Stimulated activated naive CD8-positive, alpha-beta T cell treated with anti-CD3 and anti-CD28 coated beads, Interleukin-15, Interleukin-2, amounts not matched to agents 100 ng/mL and 50 ng/mL, for 24 hours (primary cell): Measurements from ENCODE around the gene TRMT1.

ENCODE experiments used
- H3K27ac Mint-ChIP-seq: one replicate; pipeline ENCODE4 v1.8.0; 2021; ENCODE audit warnings: mild to moderate bottlenecking, mixed read lengths
- H3K27me3 Mint-ChIP-seq: one replicate; pipeline ENCODE4 v1.8.0; 2021; ENCODE audit warnings: mixed read lengths
- H3K36me3 Mint-ChIP-seq: one replicate; pipeline ENCODE4 v1.8.0; 2021; ENCODE audit warnings: low read depth, mixed read lengths
- H3K4me1 Mint-ChIP-seq: one replicate; pipeline ENCODE4 v1.8.0; 2021; ENCODE audit warnings: low read depth, mixed read lengths
- H3K4me3 Mint-ChIP-seq: one replicate; pipeline ENCODE4 v1.8.0; 2021; ENCODE audit warnings: mild to moderate bottlenecking, mixed read lengths
- H3K9me3 Mint-ChIP-seq: one replicate; pipeline ENCODE4 v1.8.0; 2021; ENCODE audit warnings: mixed read lengths

Gene TRMT1

DNA sequence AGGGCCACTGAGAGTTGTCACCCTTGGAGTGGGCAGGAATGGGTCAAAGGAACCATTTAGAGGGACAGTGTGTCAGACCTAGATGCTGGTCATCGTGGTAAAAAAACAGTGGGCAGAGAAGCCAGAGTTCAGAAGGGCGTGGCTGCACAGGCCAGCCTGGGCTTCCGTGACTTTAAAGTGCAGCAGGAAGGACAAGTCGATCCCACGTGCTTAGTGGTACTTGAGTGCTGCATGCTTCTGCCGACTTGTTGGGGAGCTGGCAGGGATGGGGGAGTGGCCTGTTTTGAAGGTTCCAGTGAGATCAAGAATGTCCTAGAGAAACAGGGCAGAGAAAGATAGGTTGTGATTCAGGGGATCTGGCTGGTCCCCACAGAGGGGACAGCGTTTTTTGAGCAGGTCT lies 30.9 kb downstream of the TRMT1 start:
- Mint-ChIP-seq H3K27ac (no peak overlapping the region), H3K9me3 (no peaks in the 10 kb centered on the region), H3K4me3 (no peak overlapping the region), H3K27me3 (no peaks in the 10 kb centered on the region), H3K36me3 (no peaks in the 10 kb centered on the region), H3K4me1 (no peaks in the 10 kb centered on the region)

DNA sequence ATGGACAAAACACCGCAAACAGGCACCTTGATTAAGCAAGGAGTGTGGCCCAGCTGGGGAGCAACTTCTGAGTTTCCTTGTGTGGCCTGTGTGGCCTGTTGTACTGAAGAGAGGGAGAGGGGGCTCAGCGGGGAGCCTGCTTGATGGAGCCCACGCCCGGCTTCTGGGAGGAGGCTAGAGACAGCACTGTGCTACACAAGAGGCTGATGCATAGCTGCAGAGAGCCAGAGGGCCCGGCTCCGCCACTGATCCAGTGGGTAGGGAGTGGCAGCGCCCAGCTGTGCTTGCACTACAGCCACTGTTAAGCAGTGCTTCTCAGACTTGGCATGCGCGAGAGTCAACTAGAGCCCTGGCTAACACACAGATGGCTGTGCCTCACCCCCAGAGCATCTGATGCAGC lies 32.9 kb downstream of the TRMT1 start:
- Mint-ChIP-seq H3K27me3 (no peaks in the 10 kb centered on the region), H3K9me3 (no peaks in the 10 kb centered on the region), H3K4me1 (no peaks in the 10 kb centered on the region), H3K36me3 (no peaks in the 10 kb centered on the region), H3K4me3 (no peak overlapping the region), H3K27ac (no peak overlapping the region)

DNA sequence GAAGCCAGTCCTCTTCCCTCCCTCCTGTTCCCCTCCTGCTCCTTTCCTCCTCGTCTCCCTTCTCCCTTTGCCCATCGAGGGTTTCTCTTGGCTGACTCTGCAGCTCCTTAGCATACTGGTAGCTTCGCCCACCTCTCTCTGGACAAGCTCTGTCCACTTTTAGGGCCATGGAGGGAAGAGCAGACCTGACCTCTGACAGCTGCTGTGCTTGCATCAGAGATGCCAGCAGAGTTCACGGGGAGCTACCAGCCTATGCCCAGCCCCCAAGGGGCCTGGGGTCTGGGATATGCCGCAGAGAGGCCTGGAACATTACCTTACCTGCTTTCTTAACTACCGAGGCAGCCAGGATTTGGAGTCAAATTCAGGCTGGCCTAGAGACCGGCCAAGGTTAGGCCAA lies 33.5 kb downstream of the TRMT1 start:
- Mint-ChIP-seq H3K4me3 (no peak overlapping the region), H3K9me3 (no peaks in the 10 kb centered on the region), H3K36me3 (no peaks in the 10 kb centered on the region), H3K27me3 (no peaks in the 10 kb centered on the region), H3K4me1 (no peaks in the 10 kb centered on the region), H3K27ac (no peak overlapping the region)

DNA sequence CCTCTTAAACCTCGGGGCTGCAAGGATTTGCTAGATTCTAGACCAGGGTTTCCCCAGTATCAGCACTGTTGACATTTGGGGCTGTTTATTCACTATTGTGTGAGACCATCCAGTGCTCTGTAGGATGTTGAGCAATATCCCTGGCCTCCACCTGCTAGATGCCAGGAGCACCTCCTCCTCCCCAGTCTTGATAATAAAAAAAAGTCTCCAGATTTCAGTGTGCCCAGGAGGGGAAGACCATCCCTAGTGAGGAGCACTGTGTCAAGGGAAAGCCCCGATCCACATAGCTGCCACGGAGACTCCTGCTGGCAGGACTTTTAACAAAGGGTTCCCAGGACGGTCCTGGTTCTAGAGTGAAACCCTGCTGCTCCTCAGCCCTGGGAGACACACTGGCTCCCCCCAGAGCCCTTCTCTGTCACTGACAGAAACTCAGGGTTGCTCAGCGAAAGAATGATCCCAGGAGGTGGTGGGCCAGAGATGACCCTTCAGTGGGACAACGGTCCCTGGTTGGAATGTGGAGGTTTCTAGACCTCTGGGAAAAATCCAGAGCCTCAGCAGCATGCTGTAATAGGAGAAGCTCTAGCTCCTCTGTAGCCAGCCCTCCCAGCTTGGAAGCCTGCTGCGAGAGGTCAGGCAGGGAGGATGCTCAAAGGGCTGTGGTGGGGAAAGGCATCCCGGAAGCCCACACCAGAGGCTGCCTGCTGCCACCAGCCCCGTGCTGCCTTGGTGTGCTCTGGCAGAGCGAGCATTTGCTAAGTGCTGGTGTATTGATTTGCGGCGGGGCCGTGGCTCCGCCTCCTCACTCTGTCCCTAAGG lies 34.1 kb downstream of the TRMT1 start:
- Mint-ChIP-seq H3K4me3 (no peak overlapping the region), H3K9me3 (no peaks in the 10 kb centered on the region), H3K36me3 (no peaks in the 10 kb centered on the region), H3K4me1 (no peaks in the 10 kb centered on the region), H3K27me3 (no peaks in the 10 kb centered on the region), H3K27ac (no peak overlapping the region)

DNA sequence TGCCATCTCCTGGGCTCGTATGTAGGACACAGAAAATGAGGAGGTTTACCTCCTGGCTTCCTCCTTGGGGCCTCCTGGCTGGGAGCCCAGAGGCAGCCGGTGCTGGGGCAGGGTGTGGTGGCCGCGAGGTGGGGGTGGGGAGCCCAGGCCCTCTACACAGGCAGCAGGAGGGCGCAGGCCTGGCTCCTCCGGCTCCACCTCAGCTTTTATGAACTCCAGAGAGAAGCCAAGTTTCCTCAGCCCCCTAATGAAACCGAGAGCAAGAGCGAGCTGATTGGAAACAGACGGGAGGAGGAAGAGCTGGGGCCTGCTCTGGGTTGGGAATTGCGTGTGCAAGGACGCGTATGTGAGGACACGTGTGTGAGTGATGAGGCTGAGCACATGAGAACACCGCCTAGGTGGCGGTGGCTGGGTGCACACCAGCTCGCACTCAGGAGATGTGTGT lies 37.0 kb downstream of the TRMT1 start:
- no peaks in the 10 kb centered on the region for H3K36me3 Mint-ChIP-seq
- H3K27me3 Mint-ChIP-seq, result no peaks in the 10 kb centered on the region
- no peaks in the 10 kb centered on the region for H3K4me1 Mint-ChIP-seq
- H3K27ac Mint-ChIP-seq, result no peak overlapping the region
- no peak overlapping the region for H3K4me3 Mint-ChIP-seq
- no peaks in the 10 kb centered on the region for H3K9me3 Mint-ChIP-seq

DNA sequence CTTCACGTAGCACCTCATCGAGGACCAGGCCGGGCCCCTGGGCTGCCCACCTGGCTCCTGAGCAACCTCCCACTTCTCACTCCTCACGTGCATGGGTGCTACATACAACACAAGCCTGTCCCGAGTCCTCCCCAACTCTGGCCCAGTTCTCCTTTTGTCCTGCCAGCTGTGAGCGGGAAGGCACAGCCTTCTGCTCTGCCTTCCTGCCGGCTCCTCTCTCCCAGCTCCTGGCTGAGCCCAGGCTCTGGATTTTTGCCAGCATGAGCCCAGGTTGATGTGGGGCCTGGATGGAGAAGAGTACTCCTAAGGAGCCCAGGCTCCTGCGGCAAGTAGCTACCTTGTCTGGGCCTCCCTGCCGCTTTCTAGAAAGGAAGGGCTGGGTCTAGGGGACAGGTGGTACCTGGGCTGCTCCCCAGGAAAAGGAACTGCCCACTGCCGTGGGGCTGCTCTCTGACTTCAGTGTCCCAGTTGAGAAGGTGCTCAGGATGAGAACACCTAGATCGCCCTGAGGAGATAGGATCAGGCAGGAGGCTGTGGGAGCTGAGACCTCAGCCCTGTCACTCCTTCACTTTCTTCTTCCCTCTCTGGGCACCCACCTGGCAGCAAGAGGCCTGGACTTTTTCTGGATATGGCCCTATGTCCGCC lies 37.5 kb downstream of the TRMT1 start:
- Mint-ChIP-seq H3K36me3 (no peaks in the 10 kb centered on the region), H3K27me3 (no peaks in the 10 kb centered on the region), H3K9me3 (no peaks in the 10 kb centered on the region), H3K4me1 (no peaks in the 10 kb centered on the region), H3K27ac (no peak overlapping the region), H3K4me3 (no peak overlapping the region)

DNA sequence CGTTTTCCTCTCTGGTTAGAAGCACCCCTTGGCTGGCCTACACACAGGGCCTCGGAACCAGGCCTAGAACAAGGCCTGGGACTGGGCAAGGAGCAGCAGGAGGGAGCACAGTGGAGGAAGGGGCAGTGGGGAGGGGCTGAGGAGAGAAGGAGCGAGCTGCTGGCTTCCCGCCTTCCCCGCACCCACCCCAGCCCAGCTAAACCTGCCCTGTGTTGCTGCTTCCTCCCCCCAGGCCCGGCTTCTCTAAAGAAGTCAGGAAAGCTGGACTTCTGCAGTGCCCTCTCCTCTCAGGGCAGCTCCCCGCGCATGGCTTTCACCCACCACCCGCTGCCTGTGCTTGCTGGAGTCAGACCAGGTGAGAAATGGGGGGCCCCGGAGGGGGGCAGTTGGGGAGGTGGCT lies 38.2 kb downstream of the TRMT1 start:
- H3K4me3 Mint-ChIP-seq, result no peak overlapping the region
- no peaks in the 10 kb centered on the region for H3K36me3 Mint-ChIP-seq
- no peaks in the 10 kb centered on the region for H3K27me3 Mint-ChIP-seq
- H3K4me1 Mint-ChIP-seq, result no peaks in the 10 kb centered on the region
- H3K27ac Mint-ChIP-seq, result no peak overlapping the region
- H3K9me3 Mint-ChIP-seq, result no peaks in the 10 kb centered on the region

DNA sequence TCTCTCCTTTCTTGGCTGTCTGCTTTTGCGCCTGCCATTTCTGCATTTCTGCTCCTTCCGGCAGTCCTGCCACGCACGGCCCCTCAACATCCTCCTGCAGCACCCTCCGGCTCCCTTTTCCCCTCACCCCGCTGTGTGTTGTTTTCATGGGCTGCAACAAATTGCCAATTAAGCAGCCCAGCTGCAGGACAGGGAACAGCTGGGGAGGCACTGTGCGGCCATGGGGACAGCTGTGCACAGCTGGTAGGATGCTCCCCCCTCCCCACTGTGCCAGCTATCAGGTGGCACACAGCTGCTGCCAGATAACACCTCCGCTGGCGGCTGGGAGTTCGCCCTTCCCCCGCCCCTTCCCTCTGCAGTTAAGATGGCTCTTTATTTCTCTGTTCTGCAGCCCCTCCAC lies 39.3 kb downstream of the TRMT1 start:
- Mint-ChIP-seq H3K4me3 (no peak overlapping the region), H3K4me1 (no peaks in the 10 kb centered on the region), H3K27ac (no peak overlapping the region), H3K27me3 (no peaks in the 10 kb centered on the region), H3K9me3 (no peaks in the 10 kb centered on the region), H3K36me3 (no peaks in the 10 kb centered on the region)

DNA sequence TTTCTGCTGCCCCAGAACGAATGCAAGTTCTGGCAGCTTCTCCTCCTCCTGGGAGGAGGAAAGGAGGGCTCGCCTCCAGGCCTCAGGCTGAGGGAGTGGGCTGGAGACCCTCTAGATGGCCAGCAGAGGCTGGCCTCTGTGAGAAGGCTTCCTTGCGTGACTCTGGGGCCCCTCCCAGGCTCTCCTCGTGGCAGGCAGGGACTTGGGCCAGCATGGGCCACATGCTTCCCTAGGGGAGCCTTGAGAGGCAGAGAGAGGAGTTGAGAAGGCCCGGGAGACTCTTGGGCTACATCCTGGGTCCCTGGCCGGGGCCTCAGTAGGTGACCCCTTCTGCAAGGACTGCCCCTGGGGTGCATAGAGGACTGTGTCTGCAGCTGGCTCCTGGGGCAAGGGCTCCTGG lies 39.8 kb downstream of the TRMT1 start:
- no peaks in the 10 kb centered on the region for H3K27me3 Mint-ChIP-seq
- no peak overlapping the region for H3K27ac Mint-ChIP-seq
- H3K36me3 Mint-ChIP-seq, result no peaks in the 10 kb centered on the region
- H3K4me1 Mint-ChIP-seq, result no peaks in the 10 kb centered on the region
- no peaks in the 10 kb centered on the region for H3K9me3 Mint-ChIP-seq
- H3K4me3 Mint-ChIP-seq, result no peak overlapping the region

DNA sequence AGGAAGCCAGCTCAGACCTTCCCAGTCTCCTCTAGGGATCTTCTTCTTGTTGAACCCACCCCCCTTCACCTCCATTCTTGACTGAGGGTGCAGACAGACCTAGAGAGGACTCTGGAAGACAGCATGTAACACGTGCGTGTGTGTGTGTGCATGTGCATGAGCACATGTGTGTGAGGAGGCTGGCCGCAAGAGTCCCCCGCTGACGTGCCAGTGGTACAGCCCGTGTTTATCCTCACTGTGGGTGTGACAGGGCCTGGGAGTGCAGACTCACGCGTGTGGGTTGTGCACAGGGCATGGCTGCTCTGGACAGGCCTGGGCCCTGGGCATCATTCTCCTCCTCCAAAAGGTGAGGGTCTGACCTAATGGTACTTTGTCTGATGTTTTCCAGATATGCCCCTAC lies 40.2 kb downstream of the TRMT1 start:
- no peak overlapping the region for H3K4me3 Mint-ChIP-seq
- no peak overlapping the region for H3K27ac Mint-ChIP-seq
- no peaks in the 10 kb centered on the region for H3K9me3 Mint-ChIP-seq
- H3K36me3 Mint-ChIP-seq, result no peaks in the 10 kb centered on the region
- H3K4me1 Mint-ChIP-seq, result no peaks in the 10 kb centered on the region
- no peaks in the 10 kb centered on the region for H3K27me3 Mint-ChIP-seq

DNA sequence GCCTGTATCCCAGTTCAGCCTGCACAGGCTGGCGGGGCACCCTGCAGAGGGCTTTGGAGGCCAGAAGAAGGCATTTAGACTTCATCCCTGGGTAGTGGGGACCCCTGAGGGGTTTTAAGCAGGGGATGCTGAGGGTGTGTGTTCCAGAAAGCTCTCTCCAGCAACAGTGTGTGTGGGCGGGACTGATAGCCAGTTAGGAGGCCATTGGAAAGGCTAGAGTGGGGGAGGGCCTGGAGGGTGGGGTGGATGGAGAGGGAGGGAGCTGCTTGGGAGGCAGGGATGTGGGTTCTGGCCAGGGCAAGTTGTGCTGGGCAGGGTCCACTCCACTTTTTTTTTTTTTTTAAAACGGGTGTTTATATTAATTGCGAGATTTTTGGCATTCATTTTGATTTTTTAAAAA lies 42.2 kb downstream of the TRMT1 start:
- H3K4me3 Mint-ChIP-seq, result no peak overlapping the region
- H3K27me3 Mint-ChIP-seq, result no peaks in the 10 kb centered on the region
- H3K9me3 Mint-ChIP-seq, result no peaks in the 10 kb centered on the region
- no peaks in the 10 kb centered on the region for H3K4me1 Mint-ChIP-seq
- no peaks in the 10 kb centered on the region for H3K36me3 Mint-ChIP-seq
- H3K27ac Mint-ChIP-seq, result no peak overlapping the region

DNA sequence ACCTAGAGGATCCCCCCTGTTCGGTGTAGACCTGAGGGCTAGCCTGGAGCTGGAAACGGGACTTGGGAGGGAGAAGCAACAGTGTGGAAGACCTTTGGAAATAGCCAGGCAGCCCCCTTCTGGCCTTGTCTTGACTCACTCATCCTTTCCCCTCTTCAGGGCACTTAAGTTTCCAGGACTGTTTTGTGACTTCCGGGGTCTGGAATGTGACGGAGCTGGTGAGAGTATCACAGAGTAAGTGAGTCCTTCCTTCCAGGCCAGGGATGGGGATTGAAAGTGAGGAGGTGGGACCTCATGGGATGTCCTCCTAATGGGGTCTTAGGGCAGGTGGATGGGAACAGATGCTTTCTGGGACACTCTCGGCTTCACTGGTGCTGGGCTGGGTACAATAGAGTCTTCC lies 43.3 kb downstream of the TRMT1 start:
- Mint-ChIP-seq H3K4me1 (no peaks in the 10 kb centered on the region), H3K27me3 (no peaks in the 10 kb centered on the region), H3K4me3 (no peak overlapping the region), H3K36me3 (no peaks in the 10 kb centered on the region), H3K9me3 (no peaks in the 10 kb centered on the region), H3K27ac (no peak overlapping the region)

DNA sequence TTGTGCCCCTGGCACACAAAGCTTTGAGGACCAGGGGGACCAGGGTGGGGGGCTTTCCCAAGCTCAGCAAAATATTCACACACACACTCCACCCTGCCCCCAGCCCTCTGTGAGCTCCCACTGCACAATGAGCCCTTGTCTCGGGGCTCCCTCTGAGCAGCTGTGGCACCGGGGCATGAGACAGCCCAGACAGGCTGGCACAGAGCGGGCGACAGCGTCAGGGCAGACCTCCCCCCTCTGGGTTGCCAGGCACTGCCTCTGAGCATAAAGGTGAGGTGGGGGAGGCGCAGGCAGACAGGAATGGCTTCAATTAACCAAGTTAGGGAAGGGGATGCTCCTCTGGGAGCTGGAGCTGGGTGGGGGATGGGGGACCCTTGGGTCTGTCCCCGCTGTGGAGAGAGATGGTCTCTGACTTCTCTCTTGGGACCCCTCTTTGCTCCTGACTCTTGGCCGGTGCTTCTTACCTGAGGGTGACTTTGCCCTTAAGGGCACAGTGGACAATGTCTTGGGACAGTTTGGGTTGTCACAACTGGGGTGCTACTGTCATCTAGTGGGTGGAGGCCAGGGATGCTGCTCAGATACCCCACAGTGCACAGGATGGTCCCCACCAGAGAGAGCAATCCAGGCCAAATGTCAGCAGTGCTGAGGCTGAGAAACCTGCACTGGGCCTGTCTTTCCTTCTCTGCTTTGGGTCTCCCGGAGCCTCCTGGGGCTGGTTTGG lies 44.2 kb downstream of the TRMT1 start:
- Mint-ChIP-seq H3K27me3 (no peaks in the 10 kb centered on the region), H3K27ac (no peak overlapping the region), H3K4me3 (no peak overlapping the region), H3K9me3 (no peaks in the 10 kb centered on the region), H3K4me1 (no peaks in the 10 kb centered on the region), H3K36me3 (no peaks in the 10 kb centered on the region)

DNA sequence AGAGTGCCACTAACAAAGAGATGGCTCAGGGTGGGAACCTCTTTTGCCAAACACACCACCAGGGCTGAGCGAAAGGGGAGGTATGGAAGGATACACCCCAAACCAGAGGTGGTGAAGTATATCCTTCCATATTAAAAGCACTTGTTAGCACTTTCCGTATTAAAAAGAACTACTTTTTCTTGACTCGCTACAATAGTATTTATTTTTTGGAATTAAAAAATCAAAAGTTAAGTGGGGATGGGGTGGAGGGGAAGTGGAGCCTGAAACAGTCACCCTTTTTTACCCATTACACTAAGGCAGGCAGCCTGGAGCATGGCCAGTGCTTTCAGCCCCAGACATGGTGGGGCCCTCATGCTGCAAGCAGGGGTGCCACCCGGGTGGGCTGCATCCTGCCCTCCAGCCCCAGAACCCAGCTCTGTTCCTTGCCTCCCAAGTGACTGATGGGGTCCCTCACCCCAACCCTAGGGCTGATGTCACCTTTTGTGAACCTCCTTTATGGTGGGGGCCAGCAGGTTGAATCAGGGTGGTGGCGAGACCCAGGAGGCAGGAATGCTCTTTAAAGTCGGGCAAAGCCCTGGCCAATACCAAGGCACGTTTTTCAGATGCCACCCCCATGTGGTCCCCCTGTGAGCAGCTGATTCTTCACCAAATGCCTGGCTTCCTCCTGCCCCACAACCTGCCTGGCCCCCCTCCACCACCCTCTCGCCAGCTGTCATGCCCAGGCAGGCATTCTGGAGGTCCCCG lies 44.9 kb downstream of the TRMT1 start:
- Mint-ChIP-seq H3K36me3 (no peaks in the 10 kb centered on the region), H3K4me3 (no peak overlapping the region), H3K27ac (no peak overlapping the region), H3K4me1 (no peaks in the 10 kb centered on the region), H3K9me3 (no peaks in the 10 kb centered on the region), H3K27me3 (no peaks in the 10 kb centered on the region)
